Neural crest cell (in vitro differentiated cells): ENCODE results near the gene SLC6A11. TPM values are rescaled to one million over a fixed set of nuclear protein-coding genes. Genes with fewer than 3 reads are reported as not detected.
A peak's percentile ranks its signal among the peaks of the same experiment; 100 is the strongest.

Experiments used
- DNase-seq: peaks from one replicate; pipeline ENCODE4 v3.0.0; 2021; ENCODE audit warnings: low read depth, mixed read lengths, low spot score
- H3K27ac Mint-ChIP-seq: one replicate; pipeline ENCODE4 v1.8.0; 2021; ENCODE audit warnings: mild to moderate bottlenecking, mixed read lengths; ENCODE audit not compliant: unreplicated experiment
- H3K27me3 Mint-ChIP-seq: 2 replicates; pipeline ENCODE4 v1.8.0; 2021; ENCODE audit warnings: low read depth, mild to moderate bottlenecking, mixed read lengths
- H3K36me3 Mint-ChIP-seq: 2 replicates; pipeline ENCODE4 v1.8.0; 2021; ENCODE audit warnings: low read depth, mild to moderate bottlenecking, mixed read lengths
- H3K4me1 Mint-ChIP-seq: 2 replicates; pipeline ENCODE4 v1.8.0; 2021; ENCODE audit warnings: mixed read lengths
- H3K4me3 Mint-ChIP-seq: one replicate; pipeline ENCODE4 v1.8.0; 2021; ENCODE audit warnings: mild to moderate bottlenecking, mixed read lengths
- H3K9me3 Mint-ChIP-seq: 2 replicates; pipeline ENCODE4 v1.8.0; 2021; ENCODE audit warnings: mixed read lengths
- CTCF ChIP-seq: fragments of 200-600 bp; sonication (generic); conservative IDR thresholded peaks from 2 replicates; pipeline ENCODE4 v1.5.0; 2021; ENCODE audit warnings: antibody characterized with exemption, mild to moderate bottlenecking
- total RNA-seq: library from RNA; stranded (reverse); gene quantifications from 2 replicates; pipeline ENCODE4 v1.2.1, GENCODE V29; 2021

The SLC6A11 gene
- total RNA-seq, 1 donor from 2014 or later, result 2.1 TPM

GRCh38 chr3:10945683-10946287 is 129.8 kb downstream of the SLC6A11 start:
- H3K4me3 Mint-ChIP-seq, result no peak overlapping the region
- TF ChIP-seq CTCF, result peak; percentile 88

GRCh38 chr3:10946526-10946925 is 130.5 kb downstream of the SLC6A11 start:
- no peak overlapping the region for H3K27ac Mint-ChIP-seq
- no peak for DNase-seq
- no peaks in the 10 kb centered on the region for H3K27me3 Mint-ChIP-seq
- no peaks in the 10 kb centered on the region for H3K9me3 Mint-ChIP-seq
- peaks cover 29% of the 10 kb centered on the region for H3K4me1 Mint-ChIP-seq
- H3K4me3 Mint-ChIP-seq, result no peak overlapping the region
- no peak for TF ChIP-seq CTCF
- no peaks in the 10 kb centered on the region for H3K36me3 Mint-ChIP-seq

More at GRCh38 chr3:10945683-10946287, 129.8 kb downstream of the SLC6A11 start:
- Mint-ChIP-seq H3K9me3 (no peaks in the 10 kb centered on the region), H3K27ac (no peak overlapping the region), H3K4me1 (peaks cover 26% of the 10 kb centered on the region), H3K27me3 (no peaks in the 10 kb centered on the region), H3K36me3 (no peaks in the 10 kb centered on the region)
- DNase-seq, result peak; percentile 84

DNA sequence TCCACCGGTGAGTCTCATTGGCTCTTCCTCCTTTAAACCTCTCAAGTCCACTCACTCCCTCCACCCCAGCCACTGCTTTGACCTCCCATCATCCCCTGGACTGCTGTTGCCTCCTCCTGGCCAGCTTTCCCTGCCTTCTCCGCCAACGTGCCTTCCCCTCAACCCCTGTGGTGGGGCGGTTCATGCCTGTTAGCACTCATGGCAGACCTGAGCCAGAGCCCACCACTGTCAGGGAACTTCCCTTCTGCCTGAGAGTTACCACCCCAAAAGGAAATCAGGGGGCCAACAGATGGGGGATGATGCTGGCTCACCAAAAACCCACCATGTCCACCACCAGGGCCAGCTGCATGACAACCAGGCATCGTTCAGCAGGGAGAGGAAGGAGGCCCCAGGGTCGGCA is 132.3 kb downstream of the SLC6A11 start:
- Mint-ChIP-seq H3K4me1 (peaks cover 29% of the 10 kb centered on the region), H3K27me3 (no peaks in the 10 kb centered on the region), H3K4me3 (no peak overlapping the region), H3K9me3 (no peaks in the 10 kb centered on the region), H3K36me3 (no peaks in the 10 kb centered on the region), H3K27ac (no peak overlapping the region)
- no peak for DNase-seq
- TF ChIP-seq CTCF, result no peak

DNA sequence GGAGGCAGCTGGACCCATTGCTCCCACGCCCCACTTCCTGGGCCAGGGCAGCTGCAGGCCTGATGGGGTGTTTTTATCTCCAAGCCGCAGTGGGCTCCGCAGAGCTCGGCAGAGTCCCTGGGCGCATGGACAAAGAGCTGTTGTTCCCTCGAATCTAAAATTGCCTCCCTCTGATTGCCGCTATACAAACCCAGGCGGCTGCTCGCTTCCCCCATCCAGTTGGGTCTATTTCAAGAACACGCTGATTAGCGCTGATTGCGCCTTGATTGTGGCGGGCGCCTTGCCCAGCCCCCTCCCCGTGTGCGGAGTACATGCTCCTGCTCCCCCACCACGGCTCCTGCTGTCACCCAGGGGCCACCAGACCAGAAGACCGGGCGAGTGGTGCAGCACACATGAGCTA is 133.2 kb downstream of the SLC6A11 start:
- Mint-ChIP-seq H3K27me3 (no peaks in the 10 kb centered on the region), H3K36me3 (no peaks in the 10 kb centered on the region), H3K4me1 (peaks cover 29% of the 10 kb centered on the region), H3K4me3 (no peak overlapping the region), H3K9me3 (no peaks in the 10 kb centered on the region), H3K27ac (no peak overlapping the region)
- TF ChIP-seq CTCF, result no peak
- no peak for DNase-seq

DNA sequence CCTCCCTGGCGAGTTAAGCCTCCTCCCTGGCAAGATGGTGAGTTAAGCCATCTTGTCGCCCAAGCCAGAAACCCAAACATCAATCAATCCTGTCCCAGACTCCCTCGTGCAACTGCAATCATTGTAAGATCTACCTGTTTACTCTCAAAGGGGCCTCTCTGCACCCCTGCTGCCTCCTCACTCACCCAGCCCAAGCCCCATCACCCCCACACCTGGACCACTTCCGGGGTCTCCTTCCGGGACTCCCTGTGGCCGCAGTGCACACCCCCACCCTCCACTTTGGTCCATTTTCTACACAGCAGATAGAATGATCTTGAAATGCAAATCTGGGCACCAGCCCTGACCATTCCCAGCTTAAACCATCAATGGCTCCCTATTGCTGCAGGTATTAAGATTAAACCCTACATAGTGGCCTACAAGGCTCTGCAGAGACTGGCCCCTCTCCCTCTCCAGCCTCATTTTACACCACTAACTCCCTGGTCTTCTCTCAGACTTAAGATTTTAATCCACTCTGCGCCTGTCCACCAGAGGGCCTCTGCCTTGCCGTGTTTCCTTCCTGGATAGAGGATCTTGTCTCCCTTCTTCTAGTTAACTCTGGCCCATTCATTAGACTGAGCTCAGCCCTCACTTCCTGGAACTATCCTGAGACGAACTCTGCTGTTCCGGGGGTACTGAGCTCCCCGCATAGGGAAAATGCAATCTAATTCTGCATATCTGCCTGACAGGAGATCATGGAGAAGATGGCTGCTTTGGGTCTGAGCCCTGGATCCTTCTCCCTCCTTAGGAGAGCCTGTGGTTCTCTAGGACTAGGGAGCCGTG is 134.7 kb downstream of the SLC6A11 start:
- H3K36me3 Mint-ChIP-seq, result no peaks in the 10 kb centered on the region
- no peaks in the 10 kb centered on the region for H3K9me3 Mint-ChIP-seq
- H3K27ac Mint-ChIP-seq, result no peak overlapping the region
- no peak overlapping the region for H3K4me3 Mint-ChIP-seq
- peak; percentile 73 for TF ChIP-seq CTCF
- peak; percentile 36 for DNase-seq
- peaks cover 29% of the 10 kb centered on the region for H3K4me1 Mint-ChIP-seq
- peaks cover 4% of the 10 kb centered on the region for H3K27me3 Mint-ChIP-seq
